ENCODE measurements around the gene LRRC8A. TPM values are rescaled to one million over a fixed set of nuclear protein-coding genes. Genes with fewer than 3 reads are reported as not detected.
"Not testable (repeated sequence)": the region's sequence is repeated elsewhere in the genome, so short reads cannot be mapped to it uniquely, and the experiment has no call there.

Gene LRRC8A
- total RNA-seq, 1 donor from 2014 or later, result 155 TPM

- Histone ChIP-seq H3K4me3 (ENCODE audit: low read depth, low read length) (no peak overlapping the region), H3K27me3 (ENCODE audit: control insufficient read depth, insufficient read depth, low read length) (no peaks in the 10 kb centered on the region), H3K36me3 (ENCODE audit: control insufficient read depth, insufficient read depth, low read length) (peaks cover 2% of the 10 kb centered on the region)
- TF ChIP-seq CTCF (IDR thresholded peaks at IDR 0.05; ENCODE audit: insufficient read depth, low read length, poor library complexity, severe bottlenecking), result no peak
- no peak for DNase-seq (ENCODE audit: low read depth)
Observed at GRCh38 chr9:128937310-128938165, 55.6 kb downstream of the LRRC8A start.

GRCh38 chr9:128940271-128940921 lies 58.5 kb downstream of the LRRC8A start:
- H3K4me3 ChIP-seq (ENCODE audit: low read depth, low read length), result no peak overlapping the region
- DNase-seq (ENCODE audit: low read depth), result no peak
- no peak for TF ChIP-seq CTCF (IDR thresholded peaks at IDR 0.05; ENCODE audit: insufficient read depth, low read length, poor library complexity, severe bottlenecking)
- peaks cover 2% of the 10 kb centered on the region for H3K36me3 ChIP-seq (ENCODE audit: control insufficient read depth, insufficient read depth, low read length)
- H3K27me3 ChIP-seq (ENCODE audit: control insufficient read depth, insufficient read depth, low read length), result no peaks in the 10 kb centered on the region

GRCh38 chr9:128940946-128941755 lies 59.2 kb downstream of the LRRC8A start:
- DNase-seq (ENCODE audit: low read depth), result no peak
- TF ChIP-seq CTCF (IDR thresholded peaks at IDR 0.05; ENCODE audit: insufficient read depth, low read length, poor library complexity, severe bottlenecking), result no peak
- no peak overlapping the region for H3K4me3 ChIP-seq (ENCODE audit: low read depth, low read length)
- peaks cover 2% of the 10 kb centered on the region for H3K36me3 ChIP-seq (ENCODE audit: control insufficient read depth, insufficient read depth, low read length)
- H3K27me3 ChIP-seq (ENCODE audit: control insufficient read depth, insufficient read depth, low read length), result no peaks in the 10 kb centered on the region

- Histone ChIP-seq H3K4me3 (ENCODE audit: low read depth, low read length) (no peak overlapping the region), H3K36me3 (ENCODE audit: control insufficient read depth, insufficient read depth, low read length) (peaks cover 2% of the 10 kb centered on the region), H3K27me3 (ENCODE audit: control insufficient read depth, insufficient read depth, low read length) (no peaks in the 10 kb centered on the region)
- no peak for DNase-seq (ENCODE audit: low read depth)
- TF ChIP-seq CTCF (IDR thresholded peaks at IDR 0.05; ENCODE audit: insufficient read depth, low read length, poor library complexity, severe bottlenecking), result no peak
Observed at GRCh38 chr9:128943832-128944620, 62.1 kb downstream of the LRRC8A start.

GRCh38 chr9:128944966-128945365 lies 63.0 kb downstream of the LRRC8A start:
- H3K4me3 ChIP-seq (ENCODE audit: low read depth, low read length); H3K36me3 ChIP-seq (ENCODE audit: control insufficient read depth, insufficient read depth, low read length); H3K27me3 ChIP-seq (ENCODE audit: control insufficient read depth, insufficient read depth, low read length); DNase-seq (ENCODE audit: low read depth): not testable (repeated sequence)

Data from kidney epithelial cell (primary cell).